Measurements from ENCODE around the gene SLC35E1.

DNA sequence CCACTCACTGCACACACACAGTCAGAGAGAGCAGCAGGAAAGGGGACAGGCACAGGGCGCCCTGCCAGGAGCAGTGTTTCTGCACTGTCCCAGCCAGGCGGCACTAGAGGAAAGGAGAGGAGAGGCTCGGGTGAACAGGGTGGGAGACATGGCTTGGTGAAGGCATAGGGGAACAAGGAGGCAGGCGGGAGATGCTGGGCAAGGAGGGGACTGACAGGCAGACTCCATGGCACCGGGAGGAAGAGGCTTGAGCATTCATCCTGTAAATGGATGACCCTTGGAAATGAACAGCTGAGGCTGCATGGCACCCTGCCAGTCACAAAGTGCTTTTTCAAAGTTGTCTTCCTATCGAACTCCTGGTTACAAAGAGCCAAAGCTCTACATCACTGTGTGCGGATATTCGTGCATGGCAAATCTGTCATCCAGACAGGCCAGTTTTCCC, 33.4 kb upstream of the SLC35E1 start:
- TF ChIP-seq, protein P1, sequence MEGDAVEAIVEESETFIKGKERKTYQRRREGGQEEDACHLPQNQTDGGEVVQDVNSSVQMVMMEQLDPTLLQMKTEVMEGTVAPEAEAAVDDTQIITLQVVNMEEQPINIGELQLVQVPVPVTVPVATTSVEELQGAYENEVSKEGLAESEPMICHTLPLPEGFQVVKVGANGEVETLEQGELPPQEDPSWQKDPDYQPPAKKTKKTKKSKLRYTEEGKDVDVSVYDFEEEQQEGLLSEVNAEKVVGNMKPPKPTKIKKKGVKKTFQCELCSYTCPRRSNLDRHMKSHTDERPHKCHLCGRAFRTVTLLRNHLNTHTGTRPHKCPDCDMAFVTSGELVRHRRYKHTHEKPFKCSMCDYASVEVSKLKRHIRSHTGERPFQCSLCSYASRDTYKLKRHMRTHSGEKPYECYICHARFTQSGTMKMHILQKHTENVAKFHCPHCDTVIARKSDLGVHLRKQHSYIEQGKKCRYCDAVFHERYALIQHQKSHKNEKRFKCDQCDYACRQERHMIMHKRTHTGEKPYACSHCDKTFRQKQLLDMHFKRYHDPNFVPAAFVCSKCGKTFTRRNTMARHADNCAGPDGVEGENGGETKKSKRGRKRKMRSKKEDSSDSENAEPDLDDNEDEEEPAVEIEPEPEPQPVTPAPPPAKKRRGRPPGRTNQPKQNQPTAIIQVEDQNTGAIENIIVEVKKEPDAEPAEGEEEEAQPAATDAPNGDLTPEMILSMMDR (conservative IDR thresholded peaks at IDR 0.05; ENCODE audit: low read depth in 2 of 2), result 0 out of 4 replicates have a peak, but pooled peaks of 1 of the 2 experiments have one; percentile 4
- TF ChIP-seq, protein P2, sequence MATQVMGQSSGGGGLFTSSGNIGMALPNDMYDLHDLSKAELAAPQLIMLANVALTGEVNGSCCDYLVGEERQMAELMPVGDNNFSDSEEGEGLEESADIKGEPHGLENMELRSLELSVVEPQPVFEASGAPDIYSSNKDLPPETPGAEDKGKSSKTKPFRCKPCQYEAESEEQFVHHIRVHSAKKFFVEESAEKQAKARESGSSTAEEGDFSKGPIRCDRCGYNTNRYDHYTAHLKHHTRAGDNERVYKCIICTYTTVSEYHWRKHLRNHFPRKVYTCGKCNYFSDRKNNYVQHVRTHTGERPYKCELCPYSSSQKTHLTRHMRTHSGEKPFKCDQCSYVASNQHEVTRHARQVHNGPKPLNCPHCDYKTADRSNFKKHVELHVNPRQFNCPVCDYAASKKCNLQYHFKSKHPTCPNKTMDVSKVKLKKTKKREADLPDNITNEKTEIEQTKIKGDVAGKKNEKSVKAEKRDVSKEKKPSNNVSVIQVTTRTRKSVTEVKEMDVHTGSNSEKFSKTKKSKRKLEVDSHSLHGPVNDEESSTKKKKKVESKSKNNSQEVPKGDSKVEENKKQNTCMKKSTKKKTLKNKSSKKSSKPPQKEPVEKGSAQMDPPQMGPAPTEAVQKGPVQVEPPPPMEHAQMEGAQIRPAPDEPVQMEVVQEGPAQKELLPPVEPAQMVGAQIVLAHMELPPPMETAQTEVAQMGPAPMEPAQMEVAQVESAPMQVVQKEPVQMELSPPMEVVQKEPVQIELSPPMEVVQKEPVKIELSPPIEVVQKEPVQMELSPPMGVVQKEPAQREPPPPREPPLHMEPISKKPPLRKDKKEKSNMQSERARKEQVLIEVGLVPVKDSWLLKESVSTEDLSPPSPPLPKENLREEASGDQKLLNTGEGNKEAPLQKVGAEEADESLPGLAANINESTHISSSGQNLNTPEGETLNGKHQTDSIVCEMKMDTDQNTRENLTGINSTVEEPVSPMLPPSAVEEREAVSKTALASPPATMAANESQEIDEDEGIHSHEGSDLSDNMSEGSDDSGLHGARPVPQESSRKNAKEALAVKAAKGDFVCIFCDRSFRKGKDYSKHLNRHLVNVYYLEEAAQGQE (IDR thresholded peaks at IDR 0.05; ENCODE audit: unreplicated experiment), result no peak
- TF ChIP-seq EZH2 (IDR thresholded peaks at IDR 0.05; ENCODE audit: low read depth, unreplicated experiment) (no peak), POLR2AphosphoS5 (IDR thresholded peaks at IDR 0.05; ENCODE audit: low read depth) (no peak), EZH2phosphoT487 (IDR thresholded peaks at IDR 0.05; ENCODE audit: unreplicated experiment) (no peak)
